Skin epidermis (tissue), 12 donors: ENCODE data around the gene GPHN.

ENCODE experiments used
- H3K27ac ChIP-seq, 21 experiments: fragments of 200-600 bp; sonication (generic) in 11 of 21; one replicate each; pipeline ENCODE4 v1.5.0; 2020; ENCODE audit warnings: mild to moderate bottlenecking in 3 of 21, inconsistent platforms in 2 of 21, moderate library complexity in 2 of 21
- H3K4me3 ChIP-seq, 7 experiments: fragments of 200-600 bp; sonication (generic) in 2 of 7; one replicate each; pipeline ENCODE4 v1.5.0; 2020; ENCODE audit warnings: inconsistent platforms in 2 of 7, mild to moderate bottlenecking in 2 of 7, moderate library complexity in 1 of 7

GPHN gene

GRCh38 chr14:66507722-66508546, at the start of gene GPHN:
Gene GPHN (plus strand): TSS chr14:66508147.
- peak within 1 kb of the TSS; percentile 54 to 94 (median 84) for H3K27ac ChIP-seq
- H3K4me3 ChIP-seq = peak within 1 kb of the TSS; percentile 65 to 89 (median 84)

GRCh38 chr14:66459603-66460002, 48.3 kb upstream of the GPHN start:
- H3K27ac ChIP-seq = no peak overlapping the region
- no peak overlapping the region for H3K4me3 ChIP-seq

- H3K27ac ChIP-seq = no peak overlapping the region
- no peak overlapping the region for H3K4me3 ChIP-seq
These were observed 43.7 kb upstream of the GPHN start for GRCh38 chr14:66464261-66464660.

- H3K27ac ChIP-seq = no peak overlapping the region
- H3K4me3 ChIP-seq = no peak overlapping the region
These were observed 39.1 kb upstream of the GPHN start for GRCh38 chr14:66468778-66469367.

GRCh38 chr14:66471584-66471983, 36.4 kb upstream of the GPHN start:
- Histone ChIP-seq H3K4me3 (no peak overlapping the region), H3K27ac (no peak overlapping the region)

- H3K27ac ChIP-seq = no peak overlapping the region
- no peak overlapping the region for H3K4me3 ChIP-seq
These were observed 35.7 kb upstream of the GPHN start for GRCh38 chr14:66472251-66472650.

- Histone ChIP-seq H3K27ac (no peak overlapping the region), H3K4me3 (no peak overlapping the region)
These were observed 34.7 kb upstream of the GPHN start for GRCh38 chr14:66473223-66473622.

- no peak overlapping the region for H3K4me3 ChIP-seq
- H3K27ac ChIP-seq = no peak overlapping the region
These were observed 31.0 kb upstream of the GPHN start for GRCh38 chr14:66476964-66477363.

GRCh38 chr14:66477567-66477966, 30.4 kb upstream of the GPHN start:
- Histone ChIP-seq H3K27ac (no peak overlapping the region), H3K4me3 (no peak overlapping the region)

- H3K27ac ChIP-seq = no peak overlapping the region
- no peak overlapping the region for H3K4me3 ChIP-seq
These were observed 25.1 kb upstream of the GPHN start for GRCh38 chr14:66482873-66483272.

GRCh38 chr14:66483322-66483721, 24.6 kb upstream of the GPHN start:
- Histone ChIP-seq H3K4me3 (no peak overlapping the region), H3K27ac (no peak overlapping the region)

- no peak overlapping the region for H3K4me3 ChIP-seq
These were observed 22.9 kb upstream of the GPHN start for GRCh38 chr14:66485029-66485428.

GRCh38 chr14:66485910-66486421, 22.0 kb upstream of the GPHN start, which contains the start of gene CCDC196:
Gene CCDC196 (plus strand): TSS chr14:66486371. CDS start chr14:66486503, 132 bp downstream.
- no peak within 1 kb of the TSS for H3K27ac ChIP-seq
- no peak within 1 kb of the TSS for H3K4me3 ChIP-seq

More at GRCh38 chr14:66485029-66485428, 22.9 kb upstream of the GPHN start:
- H3K27ac ChIP-seq = no peak overlapping the region

GRCh38 chr14:66487164-66487563, 20.8 kb upstream of the GPHN start:
- Histone ChIP-seq H3K4me3 (no peak overlapping the region), H3K27ac (no peak overlapping the region)

GRCh38 chr14:66490143-66491111, 17.5 kb upstream of the GPHN start:
- no peak overlapping the region for H3K4me3 ChIP-seq
- no peak overlapping the region for H3K27ac ChIP-seq

- Histone ChIP-seq H3K27ac (no peak overlapping the region), H3K4me3 (no peak overlapping the region)
These were observed 14.2 kb upstream of the GPHN start for GRCh38 chr14:66493750-66494149.

- Histone ChIP-seq H3K4me3 (no peak overlapping the region), H3K27ac (no peak overlapping the region)
These were observed 12.5 kb upstream of the GPHN start for GRCh38 chr14:66495218-66496098.

GRCh38 chr14:66496188-66496807, 11.6 kb upstream of the GPHN start:
- no peak overlapping the region for H3K4me3 ChIP-seq

GRCh38 chr14:66496911-66497310, 11.0 kb upstream of the GPHN start:
- H3K27ac ChIP-seq = no peak overlapping the region

More at GRCh38 chr14:66496188-66496807, 11.6 kb upstream of the GPHN start:
- no peak overlapping the region for H3K27ac ChIP-seq

More at GRCh38 chr14:66496911-66497310, 11.0 kb upstream of the GPHN start:
- no peak overlapping the region for H3K4me3 ChIP-seq
